Activated CD4-positive, alpha-beta T cell treated with anti-CD3 and anti-CD28 coated beads for 4 hours (primary cell): ENCODE measurements around the gene BMP6.
"Not testable (repeated sequence)": the region's sequence is repeated elsewhere in the genome, so short reads cannot be mapped to it uniquely, and the experiment has no call there.

Experiments
- DNase-seq, 2 donors: peaks; one replicate each; pipeline ENCODE4 v3.0.0-alpha.2; 2020

Gene BMP6

DNA sequence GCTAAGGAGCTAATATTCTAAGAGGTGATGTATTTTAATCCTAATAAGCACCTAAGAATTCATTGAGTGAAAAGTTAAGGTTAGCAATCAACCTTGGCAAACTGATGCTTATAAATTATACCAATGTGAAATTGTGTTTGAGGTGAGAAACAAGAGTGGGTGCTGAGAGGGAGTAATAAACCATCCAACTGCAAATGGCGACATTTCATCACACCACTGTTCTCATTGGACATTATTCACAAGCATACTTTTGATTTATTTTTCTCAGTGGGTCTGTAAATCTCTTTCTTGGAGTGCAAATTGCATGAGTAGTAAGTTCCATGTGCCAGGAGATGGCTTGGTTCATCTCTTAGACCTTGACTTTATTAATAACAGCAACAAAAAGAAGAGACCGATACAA lies 71.5 kb downstream of the BMP6 start:
- DNase-seq = no peak

- no peak for DNase-seq
These were observed 72.9 kb downstream of the BMP6 start for GRCh38 chr6:7798751-7799150.

DNA sequence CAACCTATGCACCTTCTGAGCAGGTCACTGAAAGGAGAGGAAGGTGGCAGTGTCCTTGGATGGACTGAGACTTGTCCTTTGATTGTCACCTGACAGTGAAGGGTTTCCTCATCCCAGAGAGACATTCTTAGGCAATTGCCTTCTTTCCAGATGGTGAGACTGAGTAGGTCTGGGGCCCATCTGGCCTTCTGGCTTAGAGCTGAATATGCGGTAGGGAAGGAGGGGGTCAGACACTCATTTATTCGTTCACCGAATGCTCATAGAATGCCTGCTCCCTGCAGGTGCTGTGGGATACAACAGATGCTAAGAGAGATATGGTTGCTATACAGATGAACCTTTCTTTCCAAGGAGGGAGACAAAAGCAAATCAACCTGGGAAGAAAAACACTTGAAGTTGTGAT lies 76.8 kb downstream of the BMP6 start:
- DNase-seq = no peak

GRCh38 chr6:7803214-7803613 lies 77.3 kb downstream of the BMP6 start:
- DNase-seq = no peak

GRCh38 chr6:7805078-7805849 lies 79.4 kb downstream of the BMP6 start:
- no peak for DNase-seq

GRCh38 chr6:7805850-7806214 lies 79.9 kb downstream of the BMP6 start:
- no peak for DNase-seq

- DNase-seq = no peak
These were observed 80.8 kb downstream of the BMP6 start for GRCh38 chr6:7806711-7807110.

DNA sequence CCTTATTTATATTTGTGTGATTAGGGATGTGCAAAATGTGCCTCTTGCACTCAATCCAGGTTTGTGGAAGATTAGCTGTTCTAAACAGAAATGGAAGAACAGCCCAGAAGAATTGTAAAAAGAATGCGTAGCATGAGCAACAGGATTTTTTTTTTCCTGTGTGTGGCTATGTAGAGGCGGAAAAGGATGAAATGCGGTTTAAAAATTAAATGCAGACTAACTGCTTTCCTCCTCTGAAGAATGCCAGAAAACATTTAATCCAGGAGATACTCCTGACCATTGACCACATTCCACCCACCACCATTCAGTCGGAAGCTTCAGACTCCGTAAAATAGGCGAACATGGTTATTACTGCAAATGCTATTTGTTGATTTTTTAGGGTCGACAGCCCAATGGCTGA lies 83.4 kb downstream of the BMP6 start:
- no peak for DNase-seq

DNA sequence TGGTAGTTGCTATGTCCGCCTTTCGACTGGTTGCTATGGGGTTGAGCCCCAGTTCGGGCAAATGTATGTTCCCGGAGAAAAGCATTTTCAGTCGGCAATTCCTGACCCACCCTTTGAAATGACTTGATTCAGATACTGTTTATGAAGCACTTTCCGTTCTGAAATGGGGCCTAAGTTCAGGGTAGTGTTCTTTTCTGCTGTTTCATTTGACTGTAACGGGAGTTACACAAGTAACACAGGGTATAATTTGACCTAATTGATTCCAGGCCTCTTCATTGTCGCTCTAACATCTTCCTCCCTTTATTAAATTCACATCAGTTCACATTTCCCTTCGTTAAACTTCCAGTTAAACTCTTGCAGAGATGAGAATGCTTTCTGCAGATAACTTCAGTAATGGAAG lies 85.5 kb downstream of the BMP6 start:
- no peak for DNase-seq

DNA sequence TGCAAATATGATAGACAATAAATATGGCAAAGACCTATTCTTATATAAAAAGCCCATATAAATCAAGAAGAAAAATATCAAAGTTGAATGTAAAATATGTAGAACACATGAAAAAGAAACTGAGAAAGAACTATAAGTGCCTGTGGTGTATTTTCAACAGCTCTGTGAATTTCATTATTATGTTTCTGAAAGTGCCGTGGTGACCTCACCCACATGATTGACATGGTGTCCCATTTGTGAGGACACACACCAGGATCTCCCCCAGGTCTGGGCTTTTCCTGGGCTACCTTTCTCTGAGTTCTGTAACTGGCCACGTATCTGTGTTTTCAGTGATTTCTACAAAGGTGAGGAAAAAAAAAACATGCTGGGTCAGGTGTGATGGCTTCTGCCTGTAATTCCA lies 86.7 kb downstream of the BMP6 start:
- DNase-seq = no peak

DNA sequence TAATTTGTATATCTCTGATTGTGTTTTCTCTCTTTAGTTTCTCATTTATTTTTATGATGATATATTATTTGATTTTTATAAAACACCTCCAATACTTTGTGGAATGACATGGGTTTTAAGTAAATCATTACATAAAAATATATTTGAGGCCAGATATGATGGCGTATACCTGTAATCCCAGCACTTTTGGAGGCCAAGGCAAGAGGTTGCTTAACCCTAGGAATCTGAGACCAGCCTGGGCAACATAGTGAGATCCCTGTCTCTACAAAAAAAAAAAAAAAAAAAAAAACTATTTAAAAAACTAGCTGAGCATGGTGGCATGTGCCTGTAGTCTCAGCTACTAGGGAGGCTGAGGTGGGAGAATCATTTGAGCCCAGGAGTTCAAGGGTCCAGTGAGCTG lies 87.3 kb downstream of the BMP6 start:
- DNase-seq = no peak

- DNase-seq = no peak
These were observed 87.8 kb downstream of the BMP6 start for GRCh38 chr6:7813704-7814103.

DNA sequence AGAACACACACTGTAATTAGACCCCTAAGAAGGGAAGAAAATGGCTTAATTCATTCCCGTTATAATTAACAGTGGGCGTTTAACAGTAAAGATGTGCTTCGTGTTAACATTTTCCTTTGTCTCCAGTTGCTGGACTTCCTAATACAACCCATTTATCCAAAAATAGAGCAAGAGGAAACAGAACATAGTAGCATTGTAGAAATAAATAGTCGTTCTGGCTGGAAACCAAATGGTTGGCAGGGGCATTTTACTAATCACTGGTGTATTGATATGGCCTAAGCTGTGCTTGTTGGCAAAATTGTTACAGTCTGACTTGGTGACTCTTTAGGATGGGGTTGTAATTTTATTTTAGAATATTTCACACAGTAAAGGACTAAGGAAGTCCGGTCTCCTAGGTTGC lies 89.8 kb downstream of the BMP6 start:
- DNase-seq = no peak

GRCh38 chr6:7817184-7817583 lies 91.3 kb downstream of the BMP6 start:
- DNase-seq = not testable (repeated sequence)

DNA sequence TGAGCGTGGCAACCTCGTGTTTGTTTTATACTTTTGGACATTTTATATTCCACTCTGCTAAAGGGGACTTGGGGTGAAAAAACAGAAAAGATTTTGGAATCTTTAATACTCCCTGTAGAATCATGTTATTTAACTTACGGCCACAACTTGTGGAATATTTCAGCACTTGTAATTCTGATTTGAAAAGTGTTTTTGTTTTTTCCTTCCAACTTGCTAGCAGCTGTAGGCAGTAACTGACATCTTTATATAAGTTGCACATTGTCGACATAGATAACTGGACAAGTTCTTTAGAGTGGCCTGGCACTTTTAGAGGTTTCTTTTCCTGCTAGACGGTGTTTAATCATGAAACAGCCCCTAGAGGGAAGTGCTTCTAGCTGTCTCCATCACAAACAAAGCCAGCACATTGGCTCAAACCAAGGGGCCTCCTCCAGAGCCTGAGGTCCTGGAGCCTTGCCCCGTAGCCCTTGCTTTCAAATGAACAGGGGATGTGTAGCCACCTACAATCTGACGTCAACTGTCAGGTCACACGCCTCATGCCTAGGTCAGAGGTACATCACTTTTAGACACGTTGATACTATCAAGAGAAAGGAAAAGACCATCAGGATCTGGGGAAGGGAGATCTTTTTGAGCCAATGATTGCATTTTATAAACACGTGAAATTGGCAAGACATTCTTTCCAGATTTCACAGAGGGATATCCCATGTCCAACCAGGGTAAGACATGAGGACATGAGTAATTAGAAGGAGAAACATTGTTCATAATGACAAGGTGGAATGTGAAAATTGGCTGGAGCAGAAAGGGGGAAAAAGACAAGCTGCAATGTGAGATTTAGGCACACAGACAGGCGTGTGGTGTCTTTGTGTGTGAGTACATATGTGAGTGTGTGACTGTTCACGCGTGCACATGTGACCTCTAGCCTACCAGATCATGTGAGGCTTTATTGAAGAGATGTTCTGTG lies 92.6 kb downstream of the BMP6 start:
- DNase-seq = no peak

DNA sequence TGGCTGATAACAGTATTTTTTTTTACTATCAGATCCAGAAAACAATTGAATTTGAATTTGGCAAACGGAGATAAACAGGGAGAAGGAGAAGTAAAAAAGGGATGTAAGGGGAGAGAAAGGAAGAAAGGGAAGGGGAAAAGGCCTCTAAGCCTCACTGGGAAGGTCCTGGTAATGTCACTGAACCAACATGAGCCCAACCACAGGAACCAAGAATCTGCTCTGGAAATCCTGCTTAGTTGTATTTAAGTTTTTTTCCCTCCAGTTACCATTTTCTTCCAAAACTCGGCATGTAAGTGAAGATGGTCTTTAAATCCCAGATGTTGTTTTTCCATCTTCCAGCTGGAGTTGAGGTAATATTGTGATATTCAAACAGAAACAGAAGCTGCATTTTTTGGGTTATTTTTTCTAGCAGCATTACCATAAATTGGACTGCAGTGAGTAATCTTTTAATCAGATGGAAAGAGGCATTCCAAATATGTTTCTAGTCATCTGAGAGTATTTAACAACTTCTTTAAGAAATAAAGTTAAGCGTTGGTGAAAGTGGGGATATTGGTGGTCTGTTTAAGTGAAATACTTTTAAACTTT lies 93.6 kb downstream of the BMP6 start:
- no peak for DNase-seq

- DNase-seq = no peak
These were observed 94.5 kb downstream of the BMP6 start for GRCh38 chr6:7820288-7820835.

DNA sequence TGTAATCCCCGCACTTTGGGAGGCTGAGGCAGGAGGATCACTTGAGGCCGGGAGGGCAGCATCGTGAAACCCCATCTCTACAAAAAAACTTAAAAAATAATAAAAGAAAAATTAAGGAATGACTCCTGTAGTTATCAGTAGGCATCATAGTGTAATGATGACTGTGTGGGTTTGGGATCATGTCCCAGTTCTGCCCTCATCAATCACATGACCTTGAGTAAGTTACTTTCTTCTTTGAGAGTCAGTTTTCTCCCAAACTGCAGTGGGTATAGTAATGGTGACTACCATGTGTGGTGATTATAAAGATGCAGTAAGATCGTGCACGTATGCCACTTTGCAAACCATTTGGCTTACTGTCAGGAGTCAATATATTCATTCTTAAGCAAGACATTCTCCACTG lies 95.5 kb downstream of the BMP6 start:
- DNase-seq = no peak

- no peak for DNase-seq
These were observed 97.7 kb downstream of the BMP6 start for GRCh38 chr6:7823552-7823951.

DNA sequence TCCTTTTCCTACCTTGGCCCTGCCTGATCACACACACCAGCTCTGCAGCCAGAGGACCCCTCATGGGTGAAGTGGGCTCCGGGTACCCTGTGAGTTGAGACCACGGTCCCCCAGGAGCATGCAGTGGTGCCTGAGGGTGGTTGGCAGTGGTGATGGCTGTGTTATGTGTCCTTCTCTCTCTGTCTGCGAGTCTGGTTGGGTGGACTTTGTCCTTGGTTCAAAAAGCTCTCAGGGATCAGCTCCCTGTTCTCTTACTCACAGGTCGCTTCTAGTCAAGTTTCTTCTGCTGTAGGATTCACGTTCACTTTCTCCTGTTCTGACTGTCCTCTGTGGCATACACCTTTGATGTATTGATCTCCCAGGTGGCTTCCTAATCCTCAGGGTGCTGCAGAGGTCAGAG lies 100.1 kb downstream of the BMP6 start:
- no peak for DNase-seq

DNA sequence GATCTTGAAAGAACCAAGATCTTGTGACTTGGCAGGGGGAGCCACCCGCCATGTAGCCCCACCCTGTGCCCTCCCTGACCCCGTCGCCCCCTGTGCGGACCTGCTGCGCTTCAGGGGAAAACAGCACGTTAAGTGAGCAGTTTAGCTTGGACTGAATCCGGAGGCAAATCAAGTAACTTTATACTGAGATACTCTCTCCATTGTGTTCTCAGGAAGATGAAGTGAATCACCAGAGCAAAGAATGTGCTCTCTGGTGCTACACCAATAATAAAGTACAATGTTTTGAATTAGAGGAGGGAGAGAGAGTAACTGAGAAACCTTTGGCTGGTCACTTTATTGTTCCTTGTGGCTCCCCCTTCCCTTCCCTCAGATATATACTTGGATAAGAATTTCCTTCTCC lies 101.2 kb downstream of the BMP6 start:
- DNase-seq = no peak

DNA sequence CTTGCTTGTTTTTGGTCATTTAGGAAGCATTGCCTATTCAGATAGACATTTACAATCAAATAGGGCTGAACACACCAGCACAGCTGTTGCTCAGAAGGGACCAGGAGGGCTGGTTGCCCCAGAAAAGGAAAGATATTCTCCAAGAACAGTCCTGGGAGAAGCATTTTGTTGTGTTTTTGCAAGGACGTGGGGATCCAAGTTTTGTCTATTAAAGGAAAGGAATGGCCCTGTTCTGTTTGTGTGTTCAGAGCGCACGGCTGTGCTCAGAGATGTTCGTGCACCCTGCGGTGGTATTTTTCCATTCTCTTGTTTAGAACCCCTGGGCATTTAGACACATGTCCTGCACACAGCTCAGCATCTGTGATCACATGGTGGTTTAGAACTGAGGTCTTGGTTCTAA lies 102.2 kb downstream of the BMP6 start:
- DNase-seq = no peak

GRCh38 chr6:7832904-7833750 lies 107.2 kb downstream of the BMP6 start:
- DNase-seq = no peak
